NAMALWA (cell line): ENCODE measurements around the gene NCOA5.

Experiments used
- DNase-seq: peaks from one replicate; pipeline ENCODE4 v3.0.0-alpha.2; 2015; ENCODE audit warnings: low spot score

The NCOA5 gene

DNA sequence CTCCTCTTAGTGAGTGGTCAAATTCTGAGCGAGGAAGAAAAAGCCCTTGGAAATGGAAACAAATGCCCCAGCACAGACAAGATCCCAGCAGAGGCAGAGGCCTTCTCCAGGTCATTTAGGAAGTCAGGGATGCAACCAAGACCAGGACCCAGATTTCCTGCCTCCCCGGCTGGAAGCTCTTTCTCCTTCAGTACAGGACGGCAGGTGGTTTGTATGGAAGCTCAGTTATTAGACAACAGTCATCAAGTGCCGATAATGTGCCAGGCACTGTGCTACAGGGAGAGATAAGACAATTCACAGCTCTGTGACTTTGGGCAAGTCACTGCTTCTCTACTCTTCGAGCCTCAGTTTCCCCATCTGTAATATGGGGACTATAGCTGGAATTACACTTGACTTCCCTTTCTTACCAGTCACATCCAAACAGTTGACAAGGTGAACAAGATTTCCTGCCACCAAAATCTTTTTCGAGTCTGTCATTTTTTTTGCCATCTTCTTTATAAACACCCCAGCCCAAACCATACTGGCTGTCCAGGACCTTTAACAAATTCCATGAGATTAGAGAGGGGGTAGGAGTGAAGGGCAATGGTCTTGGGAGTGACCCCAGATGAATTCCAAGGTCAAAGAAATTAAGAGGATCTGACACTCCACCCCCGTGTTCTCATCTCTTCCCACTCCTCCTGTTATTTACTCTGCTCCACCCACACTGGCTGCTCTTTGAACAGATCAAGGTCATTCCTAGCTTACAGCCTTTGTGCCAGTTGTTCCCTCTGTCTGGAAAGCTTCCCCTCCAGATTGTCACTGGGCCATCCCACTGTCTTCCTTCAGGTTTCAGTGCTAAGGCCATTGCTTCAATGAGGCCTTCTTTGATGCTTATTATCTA lies 75.0 kb downstream of the NCOA5 start:
- no peak for DNase-seq

DNA sequence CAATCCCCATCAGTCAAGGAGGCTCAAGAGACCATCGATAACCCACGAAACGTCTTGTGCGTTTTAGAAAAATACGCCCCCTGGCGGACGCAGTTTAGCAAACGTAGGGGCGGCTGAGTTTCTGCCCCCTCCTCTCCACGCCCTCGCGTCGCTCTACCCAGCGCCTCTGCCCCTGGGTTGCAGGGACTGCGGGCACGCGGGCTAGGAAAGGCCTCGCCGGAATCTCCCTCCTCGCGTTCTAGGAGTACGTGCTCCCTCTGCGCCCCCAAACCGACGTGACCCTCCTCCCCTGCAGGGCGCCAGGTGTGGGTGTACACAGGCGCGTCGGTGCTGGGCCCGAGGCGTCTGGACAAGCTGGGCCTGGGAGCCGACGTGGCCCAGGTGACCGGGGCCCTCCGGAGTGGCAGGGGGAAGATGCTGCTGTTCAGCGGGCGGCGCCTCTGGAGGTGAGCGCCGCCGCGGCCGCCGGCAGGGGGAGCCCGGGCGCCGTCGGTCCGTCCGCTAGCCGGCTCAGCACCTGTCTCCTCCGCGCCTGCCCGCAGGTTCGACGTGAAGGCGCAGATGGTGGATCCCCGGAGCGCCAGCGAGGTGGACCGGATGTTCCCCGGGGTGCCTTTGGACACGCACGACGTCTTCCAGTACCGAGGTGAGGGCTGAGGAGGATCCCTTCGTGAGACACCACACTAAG lies 75.8 kb downstream of the NCOA5 start:
- DNase-seq = peak; percentile 80

DNA sequence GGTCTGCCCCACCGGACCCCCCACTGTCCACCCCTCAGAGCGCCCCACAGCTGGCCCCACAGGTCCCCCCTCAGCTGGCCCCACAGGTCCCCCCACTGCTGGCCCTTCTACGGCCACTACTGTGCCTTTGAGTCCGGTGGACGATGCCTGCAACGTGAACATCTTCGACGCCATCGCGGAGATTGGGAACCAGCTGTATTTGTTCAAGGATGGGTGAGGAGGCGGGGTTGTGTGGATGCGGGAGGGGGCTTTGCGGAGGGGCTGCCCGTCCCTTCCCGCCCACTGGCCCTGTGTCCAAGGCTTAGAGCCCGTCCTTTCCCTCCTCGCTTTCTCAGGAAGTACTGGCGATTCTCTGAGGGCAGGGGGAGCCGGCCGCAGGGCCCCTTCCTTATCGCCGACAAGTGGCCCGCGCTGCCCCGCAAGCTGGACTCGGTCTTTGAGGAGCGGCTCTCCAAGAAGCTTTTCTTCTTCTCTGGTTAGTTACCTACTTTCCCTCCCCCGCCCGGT lies 76.4 kb downstream of the NCOA5 start:
- no peak for DNase-seq

DNA sequence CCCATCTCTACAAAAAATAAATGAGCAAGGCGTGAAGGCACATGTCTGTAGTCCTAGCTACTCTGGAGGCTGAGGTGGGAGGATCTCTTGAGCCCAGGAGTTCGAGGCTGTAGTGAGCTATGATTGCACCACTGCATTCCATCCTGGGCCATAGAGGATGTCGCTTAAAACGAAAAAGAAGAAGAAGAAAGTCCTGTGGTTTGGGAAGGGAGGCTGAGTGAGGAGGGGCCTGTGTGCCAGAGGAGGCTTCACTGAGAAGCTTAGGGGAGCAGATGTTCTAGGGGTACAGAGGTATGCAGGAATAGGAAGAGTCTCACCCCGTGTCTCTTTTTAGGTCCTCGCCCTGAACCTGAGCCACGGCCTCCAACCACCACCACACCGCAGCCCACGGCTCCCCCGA lies 76.8 kb downstream of the NCOA5 start:
- no peak for DNase-seq

DNA sequence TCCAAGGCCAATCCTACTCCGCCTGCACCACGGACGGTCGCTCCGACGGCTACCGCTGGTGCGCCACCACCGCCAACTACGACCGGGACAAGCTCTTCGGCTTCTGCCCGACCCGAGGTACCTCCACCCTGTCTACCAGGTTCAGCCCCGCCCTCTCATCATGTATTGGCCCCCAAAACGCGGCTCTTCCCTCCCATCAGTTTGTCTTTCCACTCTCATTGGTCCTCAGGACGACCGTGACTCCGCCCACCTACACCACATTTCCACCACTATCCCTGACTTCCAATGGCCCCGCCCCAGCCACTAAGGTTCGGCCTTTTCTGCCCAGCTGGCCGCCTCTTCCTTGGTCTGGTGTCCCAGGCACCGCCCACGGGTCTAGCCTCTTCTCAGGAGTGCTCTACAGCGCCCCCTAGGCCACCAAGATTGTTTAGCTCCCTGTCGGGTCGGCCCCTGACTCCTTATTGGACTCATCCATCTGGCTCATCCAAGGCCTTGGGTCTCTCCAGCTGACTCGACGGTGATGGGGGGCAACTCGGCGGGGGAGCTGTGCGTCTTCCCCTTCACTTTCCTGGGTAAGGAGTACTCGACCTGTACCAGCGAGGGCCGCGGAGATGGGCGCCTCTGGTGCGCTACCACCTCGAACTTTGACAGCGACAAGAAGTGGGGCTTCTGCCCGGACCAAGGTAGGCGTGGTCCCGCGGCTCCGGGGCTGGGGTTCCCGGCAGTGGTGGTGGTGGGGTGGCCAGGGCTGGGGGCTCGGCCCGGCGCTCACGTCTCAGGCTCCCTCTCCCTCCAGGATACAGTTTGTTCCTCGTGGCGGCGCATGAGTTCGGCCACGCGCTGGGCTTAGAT lies 77.9 kb downstream of the NCOA5 start:
- peak; percentile 76 for DNase-seq
